ENCODE results near the gene CPT1B.

DNA sequence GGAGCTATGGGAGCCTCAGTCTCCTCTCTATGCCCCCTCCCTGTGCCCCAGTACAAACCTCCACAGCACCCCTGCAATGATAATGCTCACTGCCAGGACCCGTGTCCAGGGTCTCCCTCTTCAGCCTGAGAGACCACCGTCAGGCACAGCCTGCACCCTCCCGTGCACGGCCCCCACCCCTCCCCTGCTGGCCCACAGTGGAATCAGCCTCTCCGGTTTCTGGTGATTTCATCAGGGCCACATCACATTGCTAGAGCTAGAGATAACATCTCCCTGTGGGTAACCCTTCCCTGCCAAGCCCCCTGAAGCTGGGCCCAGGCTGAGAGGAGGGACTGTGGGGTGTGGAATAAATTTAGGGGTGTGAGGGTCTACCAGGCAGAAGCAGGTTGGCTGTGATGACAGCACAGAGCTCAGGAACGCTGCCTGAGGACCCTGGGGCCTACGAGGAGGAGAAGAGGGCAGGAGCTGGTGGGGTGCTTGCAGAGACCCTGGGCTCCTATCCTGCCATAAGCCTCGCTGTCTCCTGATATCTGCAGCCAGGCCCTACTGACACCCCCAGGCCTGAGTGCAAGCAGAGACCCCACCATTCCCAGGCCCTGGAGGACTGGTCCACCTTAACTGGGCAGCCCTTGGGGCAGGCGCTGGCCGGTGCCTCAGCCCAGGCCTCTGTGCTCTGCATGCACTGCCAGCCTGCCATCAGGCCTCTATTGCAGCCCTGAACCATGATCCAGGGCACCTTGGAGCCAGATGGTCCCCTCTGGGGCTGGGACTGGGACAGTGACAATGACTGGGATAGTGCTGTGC, 32.5 kb downstream of the CPT1B start, which contains the start of gene KLHDC7B:
- TF ChIP-seq, protein P1, sequence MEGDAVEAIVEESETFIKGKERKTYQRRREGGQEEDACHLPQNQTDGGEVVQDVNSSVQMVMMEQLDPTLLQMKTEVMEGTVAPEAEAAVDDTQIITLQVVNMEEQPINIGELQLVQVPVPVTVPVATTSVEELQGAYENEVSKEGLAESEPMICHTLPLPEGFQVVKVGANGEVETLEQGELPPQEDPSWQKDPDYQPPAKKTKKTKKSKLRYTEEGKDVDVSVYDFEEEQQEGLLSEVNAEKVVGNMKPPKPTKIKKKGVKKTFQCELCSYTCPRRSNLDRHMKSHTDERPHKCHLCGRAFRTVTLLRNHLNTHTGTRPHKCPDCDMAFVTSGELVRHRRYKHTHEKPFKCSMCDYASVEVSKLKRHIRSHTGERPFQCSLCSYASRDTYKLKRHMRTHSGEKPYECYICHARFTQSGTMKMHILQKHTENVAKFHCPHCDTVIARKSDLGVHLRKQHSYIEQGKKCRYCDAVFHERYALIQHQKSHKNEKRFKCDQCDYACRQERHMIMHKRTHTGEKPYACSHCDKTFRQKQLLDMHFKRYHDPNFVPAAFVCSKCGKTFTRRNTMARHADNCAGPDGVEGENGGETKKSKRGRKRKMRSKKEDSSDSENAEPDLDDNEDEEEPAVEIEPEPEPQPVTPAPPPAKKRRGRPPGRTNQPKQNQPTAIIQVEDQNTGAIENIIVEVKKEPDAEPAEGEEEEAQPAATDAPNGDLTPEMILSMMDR (IDR thresholded peaks at IDR 0.05; ENCODE audit: insufficient read depth, low read depth, low read length), result no peak
- TF ChIP-seq EZH2 (IDR thresholded peaks at IDR 0.05; ENCODE audit: insufficient read depth, low read length), result peak; percentile 0
